Fibroblast of lung (primary cell): ENCODE results near the gene CDCP2. TPM values are rescaled to one million over a fixed set of nuclear protein-coding genes. Genes with fewer than 3 reads are reported as not detected.

Experiments used
- DNase-seq, 2 donors: peaks; one replicate each; pipeline versions ENCODE4 v3.0.0 to v3.0.0-alpha.2; 2010; ENCODE audit warnings: low read depth in 2 of 2
- H2AFZ ChIP-seq: 2 replicates; pipeline ENCODE4 v1.5.1; 2012; ENCODE audit warnings: low read length, control low read depth, inconsistent platforms
- H3K27ac ChIP-seq: 2 replicates; pipeline ENCODE4 v1.5.1; 2011; ENCODE audit warnings: low read length, control low read depth; ENCODE audit not compliant: insufficient read depth
- H3K27me3 ChIP-seq: 2 replicates; pipeline ENCODE4 v1.5.1; 2011; ENCODE audit warnings: mild to moderate bottlenecking, low read length; ENCODE audit not compliant: control insufficient read depth, insufficient read depth
- H3K36me3 ChIP-seq: 2 replicates; pipeline ENCODE4 v1.5.1; 2011; ENCODE audit warnings: low read length; ENCODE audit not compliant: control insufficient read depth, insufficient read depth
- H3K4me1 ChIP-seq: 2 replicates; pipeline ENCODE4 v1.5.1; 2011; ENCODE audit warnings: low read length; ENCODE audit not compliant: control insufficient read depth, insufficient read depth; ENCODE audit errors: extremely low read depth
- H3K4me2 ChIP-seq: 2 replicates; pipeline ENCODE4 v1.5.1; 2011; ENCODE audit warnings: low read length, control low read depth; ENCODE audit not compliant: insufficient read depth; ENCODE audit errors: extremely low read depth
- H3K4me3 ChIP-seq, 4 experiments: fragments of 200-600 bp in 1 of 4; sonication (generic) in 1 of 4; replicated peaks in 1 of 4; 2 replicates each; pipeline ENCODE4 v1.5.1; 2011 to 2016; ENCODE audit warnings: low read length in 4 of 4, low read depth in 3 of 4, mild to moderate bottlenecking in 3 of 4, control low read depth in 2 of 4, inconsistent platforms in 1 of 4, mixed read lengths in 1 of 4; ENCODE audit not compliant: insufficient read depth in 1 of 4; ENCODE audit errors: control extremely low read depth in 1 of 4
- H3K79me2 ChIP-seq: 2 replicates; pipeline ENCODE4 v1.5.1; 2012; ENCODE audit warnings: mild to moderate bottlenecking, low read length, inconsistent platforms; ENCODE audit not compliant: control insufficient read depth, insufficient read depth
- H3K9ac ChIP-seq: 2 replicates; pipeline ENCODE4 v1.5.1; 2011; ENCODE audit warnings: mild to moderate bottlenecking, low read length, control low read depth; ENCODE audit not compliant: insufficient read depth
- H3K9me3 ChIP-seq: 2 replicates; pipeline ENCODE4 v1.5.1; 2012; ENCODE audit warnings: low read depth, low read length; ENCODE audit not compliant: control insufficient read depth, insufficient read depth
- H4K20me1 ChIP-seq: 2 replicates; pipeline ENCODE4 v1.5.1; 2011; ENCODE audit warnings: low read length; ENCODE audit not compliant: control insufficient read depth, insufficient read depth; ENCODE audit errors: extremely low read depth
- CTCF ChIP-seq, 2 donors: IDR thresholded peaks in 1 of 2; conservative IDR thresholded peaks in 1 of 2; 1 replicate in 1 of 2; 2 replicates in 1 of 2; pipeline ENCODE4 v1.5.1; 2011 to 2012; ENCODE audit warnings: low read length in 2 of 2, control low read depth in 1 of 2, inconsistent platforms in 1 of 2, low read depth in 1 of 2, mild to moderate bottlenecking in 1 of 2
- EZH2 ChIP-seq: IDR thresholded peaks from 2 replicates; pipeline ENCODE4 v1.5.1; 2012; ENCODE audit warnings: low read length, control low read depth, mild to moderate bottlenecking; ENCODE audit errors: missing control alignments
- polyA plus RNA-seq, 2 donors: library from polyadenylated mRNA; depleted of rRNA in 1 of 2; stranded (reverse) in 1 of 2; unstranded in 1 of 2; fragments of >200 nt; gene quantifications; 2 replicates each; pipeline ENCODE4 v1.2.1, GENCODE V29; 2011 to 2012; ENCODE audit warnings: missing spikeins in 1 of 2
- total RNA-seq: library from RNA; depleted of rRNA; stranded (reverse); fragments of >200 nt; gene quantifications from 2 replicates; pipeline ENCODE4 v1.2.1, GENCODE V29; 2014

CDCP2 gene
- total and polyA plus RNA-seq, 2 donors (not counting 1 experiment from before 2014, with no cell fraction given), result not detected

- no peaks in the 10 kb centered on the region for H3K4me1 ChIP-seq
- H4K20me1 ChIP-seq, result no peaks in the 10 kb centered on the region
- no peak overlapping the region for H3K9ac ChIP-seq
- H3K9me3 ChIP-seq, result no peaks in the 10 kb centered on the region
- no peak overlapping the region for H2AFZ ChIP-seq
- no peak for DNase-seq
- H3K36me3 ChIP-seq, result no peaks in the 10 kb centered on the region
- no peak overlapping the region for H3K4me2 ChIP-seq
- TF ChIP-seq EZH2, result no peak
- no peak for TF ChIP-seq CTCF (conservative IDR thresholded peaks at IDR 0.05 in 1 of 2, IDR thresholded peaks at IDR 0.05 in 1 of 2; ENCODE audit: low read depth in 1 of 2, low read length in 2 of 2)
- H3K27ac ChIP-seq, result no peak overlapping the region
- no peaks in the 10 kb centered on the region for H3K79me2 ChIP-seq
- H3K4me3 ChIP-seq, result no peak overlapping the region
- H3K27me3 ChIP-seq, result no peaks in the 10 kb centered on the region
Observed at GRCh38 chr1:54094001-54094729, 58.6 kb downstream of the CDCP2 start.

GRCh38 chr1:54091666-54092065 is 61.1 kb downstream of the CDCP2 start:
- no peak for DNase-seq
- H3K9ac ChIP-seq, result no peak overlapping the region
- no peak overlapping the region for H3K27ac ChIP-seq
- no peaks in the 10 kb centered on the region for H3K9me3 ChIP-seq
- H3K79me2 ChIP-seq, result no peaks in the 10 kb centered on the region
- H2AFZ ChIP-seq, result no peak overlapping the region
- H4K20me1 ChIP-seq, result no peaks in the 10 kb centered on the region
- H3K27me3 ChIP-seq, result no peaks in the 10 kb centered on the region
- TF ChIP-seq CTCF (conservative IDR thresholded peaks at IDR 0.05 in 1 of 2, IDR thresholded peaks at IDR 0.05 in 1 of 2; ENCODE audit: low read depth in 1 of 2, low read length in 2 of 2) (no peak), EZH2 (no peak)
- no peaks in the 10 kb centered on the region for H3K36me3 ChIP-seq
- no peaks in the 10 kb centered on the region for H3K4me1 ChIP-seq
- H3K4me2 ChIP-seq, result no peak overlapping the region
- no peak overlapping the region for H3K4me3 ChIP-seq

GRCh38 chr1:54088385-54088784 is 64.4 kb downstream of the CDCP2 start:
- Histone ChIP-seq H3K4me3 (no peak overlapping the region), H3K9me3 (no peaks in the 10 kb centered on the region), H3K4me2 (no peak overlapping the region), H4K20me1 (no peaks in the 10 kb centered on the region), H3K79me2 (no peaks in the 10 kb centered on the region), H3K27ac (no peak overlapping the region), H3K4me1 (no peaks in the 10 kb centered on the region), H3K27me3 (no peaks in the 10 kb centered on the region), H3K36me3 (no peaks in the 10 kb centered on the region), H2AFZ (no peak overlapping the region), H3K9ac (no peak overlapping the region)
- DNase-seq, result no peak
- TF ChIP-seq EZH2 (no peak), CTCF (conservative IDR thresholded peaks at IDR 0.05 in 1 of 2, IDR thresholded peaks at IDR 0.05 in 1 of 2; ENCODE audit: low read depth in 1 of 2, low read length in 2 of 2) (no peak)
